GM19351 (cell line): ENCODE measurements around the gene GYPC.
"Not testable (repeated sequence)": the region's sequence is repeated elsewhere in the genome, so short reads cannot be mapped to it uniquely, and the experiment has no call there.

Source experiments
- ATAC-seq: cut with Tn5 transposase; IDR thresholded peaks from one replicate; pipeline ENCODE4 v1.9.1; 2021; ENCODE audit warnings: mild to moderate bottlenecking, moderate library complexity; ENCODE audit not compliant: unreplicated experiment

The GYPC gene

GRCh38 chr2:126698376-126698775, 42.4 kb downstream of the GYPC start:
- ATAC-seq: no peak

- no peak for ATAC-seq
Measured at GRCh38 chr2:126699018-126699417, 43.1 kb downstream of the GYPC start.

GRCh38 chr2:126699716-126700581, 44.0 kb downstream of the GYPC start:
- no peak for ATAC-seq

- no peak for ATAC-seq
Measured at GRCh38 chr2:126700677-126701076, 44.7 kb downstream of the GYPC start.

- ATAC-seq: no peak
Measured at GRCh38 chr2:126703311-126703710, 47.4 kb downstream of the GYPC start.

- ATAC-seq: no peak
Measured at GRCh38 chr2:126704434-126705160, 48.6 kb downstream of the GYPC start.

GRCh38 chr2:126707191-126707590, 51.2 kb downstream of the GYPC start:
- ATAC-seq: no peak

- no peak for ATAC-seq
Measured at GRCh38 chr2:126707941-126708340, 52.0 kb downstream of the GYPC start.

- no peak for ATAC-seq
Measured at GRCh38 chr2:126714191-126714965, 58.4 kb downstream of the GYPC start.

GRCh38 chr2:126715111-126715510, 59.2 kb downstream of the GYPC start:
- no peak for ATAC-seq

- no peak for ATAC-seq
Measured at GRCh38 chr2:126715576-126716406, 59.8 kb downstream of the GYPC start.

- ATAC-seq: not testable (repeated sequence)
Measured at GRCh38 chr2:126717277-126717676, 61.3 kb downstream of the GYPC start.

- no peak for ATAC-seq
Measured at GRCh38 chr2:126717928-126718327, 62.0 kb downstream of the GYPC start.

- ATAC-seq: no peak
Measured at GRCh38 chr2:126719191-126719832, 63.4 kb downstream of the GYPC start.

GRCh38 chr2:126719833-126720351, 63.9 kb downstream of the GYPC start:
- no peak for ATAC-seq

GRCh38 chr2:126720638-126721037, 64.7 kb downstream of the GYPC start:
- ATAC-seq: no peak

GRCh38 chr2:126722081-126722480, 66.1 kb downstream of the GYPC start:
- ATAC-seq: no peak

GRCh38 chr2:126722546-126722945, 66.6 kb downstream of the GYPC start:
- no peak for ATAC-seq

GRCh38 chr2:126723281-126723815, 67.4 kb downstream of the GYPC start:
- ATAC-seq: no peak
